Measurements from ENCODE around the gene EDEM3. TPM values are rescaled to one million over a fixed set of nuclear protein-coding genes. Genes with fewer than 3 reads are reported as not detected.

EDEM3 gene
- total RNA-seq, 1 experiment from 2014 or later: 10.6 TPM

DNA sequence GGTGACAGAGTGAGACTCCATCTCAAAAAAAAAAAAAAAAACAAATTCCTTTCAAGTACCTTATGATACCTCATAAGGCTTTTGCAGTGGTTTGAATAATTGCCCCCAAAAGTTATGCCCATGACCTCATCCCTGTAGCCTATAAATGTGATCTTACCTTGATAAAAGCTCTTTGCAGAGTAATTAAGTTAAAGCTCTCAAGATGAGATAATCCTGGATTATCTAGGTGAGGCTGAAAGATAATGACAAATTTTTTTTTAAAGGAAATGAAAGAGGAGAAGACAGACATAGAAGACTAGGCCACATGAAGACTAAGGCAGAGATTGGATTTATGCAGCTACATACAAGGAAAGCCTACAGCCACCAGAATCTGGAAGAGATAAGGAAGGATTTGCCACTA, 20.7 kb upstream of the EDEM3 start:
- CTCF ChIA-PET: no interaction called here
- H3K9me3 Mint-ChIP-seq: peaks cover 6% of the 10 kb centered on the region
- DNase-seq (ENCODE audit: low spot score): no peak
- H3K4me1 Mint-ChIP-seq: peaks cover 14% of the 10 kb centered on the region
- POLR2A ChIA-PET: no interaction called here
- ATAC-seq: no peak
- H3K4me3 Mint-ChIP-seq: no peak overlapping the region
- H3K27me3 Mint-ChIP-seq (ENCODE audit: low read depth): peaks cover 2% of the 10 kb centered on the region; the same call in 1 of the 2 replicates
- no peak overlapping the region for H3K27ac Mint-ChIP-seq
- H3K36me3 Mint-ChIP-seq: no peaks in the 10 kb centered on the region
- TF ChIP-seq ETV6 (CRISPR knock-in tag; IDR thresholded peaks at IDR 0.05) (no peak), ZNF671 (CRISPR knock-in tag; IDR thresholded peaks at IDR 0.05) (no peak), RORB (CRISPR knock-in tag; IDR thresholded peaks at IDR 0.05) (no peak), ESRRA (CRISPR knock-in tag; IDR thresholded peaks at IDR 0.05; ENCODE audit: borderline replicate concordance) (no peak), ZNF121 (CRISPR knock-in tag; IDR thresholded peaks at IDR 0.05) (no peak), SMAD3 (CRISPR knock-in tag; IDR thresholded peaks at IDR 0.05; ENCODE audit: borderline replicate concordance) (no peak), AFF4 (CRISPR knock-in tag; IDR thresholded peaks at IDR 0.05; ENCODE audit: borderline replicate concordance) (no peak)
- TF ChIP-seq, protein P1, sequence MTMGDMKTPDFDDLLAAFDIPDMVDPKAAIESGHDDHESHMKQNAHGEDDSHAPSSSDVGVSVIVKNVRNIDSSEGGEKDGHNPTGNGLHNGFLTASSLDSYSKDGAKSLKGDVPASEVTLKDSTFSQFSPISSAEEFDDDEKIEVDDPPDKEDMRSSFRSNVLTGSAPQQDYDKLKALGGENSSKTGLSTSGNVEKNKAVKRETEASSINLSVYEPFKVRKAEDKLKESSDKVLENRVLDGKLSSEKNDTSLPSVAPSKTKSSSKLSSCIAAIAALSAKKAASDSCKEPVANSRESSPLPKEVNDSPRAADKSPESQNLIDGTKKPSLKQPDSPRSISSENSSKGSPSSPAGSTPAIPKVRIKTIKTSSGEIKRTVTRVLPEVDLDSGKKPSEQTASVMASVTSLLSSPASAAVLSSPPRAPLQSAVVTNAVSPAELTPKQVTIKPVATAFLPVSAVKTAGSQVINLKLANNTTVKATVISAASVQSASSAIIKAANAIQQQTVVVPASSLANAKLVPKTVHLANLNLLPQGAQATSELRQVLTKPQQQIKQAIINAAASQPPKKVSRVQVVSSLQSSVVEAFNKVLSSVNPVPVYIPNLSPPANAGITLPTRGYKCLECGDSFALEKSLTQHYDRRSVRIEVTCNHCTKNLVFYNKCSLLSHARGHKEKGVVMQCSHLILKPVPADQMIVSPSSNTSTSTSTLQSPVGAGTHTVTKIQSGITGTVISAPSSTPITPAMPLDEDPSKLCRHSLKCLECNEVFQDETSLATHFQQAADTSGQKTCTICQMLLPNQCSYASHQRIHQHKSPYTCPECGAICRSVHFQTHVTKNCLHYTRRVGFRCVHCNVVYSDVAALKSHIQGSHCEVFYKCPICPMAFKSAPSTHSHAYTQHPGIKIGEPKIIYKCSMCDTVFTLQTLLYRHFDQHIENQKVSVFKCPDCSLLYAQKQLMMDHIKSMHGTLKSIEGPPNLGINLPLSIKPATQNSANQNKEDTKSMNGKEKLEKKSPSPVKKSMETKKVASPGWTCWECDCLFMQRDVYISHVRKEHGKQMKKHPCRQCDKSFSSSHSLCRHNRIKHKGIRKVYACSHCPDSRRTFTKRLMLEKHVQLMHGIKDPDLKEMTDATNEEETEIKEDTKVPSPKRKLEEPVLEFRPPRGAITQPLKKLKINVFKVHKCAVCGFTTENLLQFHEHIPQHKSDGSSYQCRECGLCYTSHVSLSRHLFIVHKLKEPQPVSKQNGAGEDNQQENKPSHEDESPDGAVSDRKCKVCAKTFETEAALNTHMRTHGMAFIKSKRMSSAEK (CRISPR knock-in tag; IDR thresholded peaks at IDR 0.05; ENCODE audit: borderline replicate concordance): no peak

GRCh38 chr1:184773762-184774320, 19.2 kb upstream of the EDEM3 start:
- ChIA-PET CTCF (interaction anchor here (1.1 kb wide), 1 partner anchor 110 kb away, joined by 3 read pairs; no protein-coding TSS in a partner anchor), POLR2A (no interaction called here)
- TF ChIP-seq JAZF1 (CRISPR knock-in tag; IDR thresholded peaks at IDR 0.05) (no peak), GTF2I (CRISPR knock-in tag; conservative IDR thresholded peaks at IDR 0.05) (no peak), HMGA2 (CRISPR knock-in tag; IDR thresholded peaks at IDR 0.05) (no peak), CBFB (CRISPR knock-in tag; IDR thresholded peaks at IDR 0.05; ENCODE audit: low read depth) (no peak), E2F1 (CRISPR knock-in tag; IDR thresholded peaks at IDR 0.05) (no peak), NR1H2 (CRISPR knock-in tag; IDR thresholded peaks at IDR 0.05) (no peak), ZNF416 (CRISPR knock-in tag; IDR thresholded peaks at IDR 0.05) (no peak), ZNF671 (CRISPR knock-in tag; IDR thresholded peaks at IDR 0.05) (no peak), ZNF232 (CRISPR knock-in tag; IDR thresholded peaks at IDR 0.05) (no peak), TP53 (CRISPR knock-in tag; IDR thresholded peaks at IDR 0.05) (no peak), GABPB1 (CRISPR knock-in tag; IDR thresholded peaks at IDR 0.05) (no peak), CREM (CRISPR knock-in tag; IDR thresholded peaks at IDR 0.05) (no peak), ATF6 (CRISPR knock-in tag; IDR thresholded peaks at IDR 0.05) (no peak)
- TF ChIP-seq, protein P2, sequence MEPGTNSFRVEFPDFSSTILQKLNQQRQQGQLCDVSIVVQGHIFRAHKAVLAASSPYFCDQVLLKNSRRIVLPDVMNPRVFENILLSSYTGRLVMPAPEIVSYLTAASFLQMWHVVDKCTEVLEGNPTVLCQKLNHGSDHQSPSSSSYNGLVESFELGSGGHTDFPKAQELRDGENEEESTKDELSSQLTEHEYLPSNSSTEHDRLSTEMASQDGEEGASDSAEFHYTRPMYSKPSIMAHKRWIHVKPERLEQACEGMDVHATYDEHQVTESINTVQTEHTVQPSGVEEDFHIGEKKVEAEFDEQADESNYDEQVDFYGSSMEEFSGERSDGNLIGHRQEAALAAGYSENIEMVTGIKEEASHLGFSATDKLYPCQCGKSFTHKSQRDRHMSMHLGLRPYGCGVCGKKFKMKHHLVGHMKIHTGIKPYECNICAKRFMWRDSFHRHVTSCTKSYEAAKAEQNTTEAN (CRISPR knock-in tag; IDR thresholded peaks at IDR 0.05): no peak
- TF ChIP-seq, protein P3, sequence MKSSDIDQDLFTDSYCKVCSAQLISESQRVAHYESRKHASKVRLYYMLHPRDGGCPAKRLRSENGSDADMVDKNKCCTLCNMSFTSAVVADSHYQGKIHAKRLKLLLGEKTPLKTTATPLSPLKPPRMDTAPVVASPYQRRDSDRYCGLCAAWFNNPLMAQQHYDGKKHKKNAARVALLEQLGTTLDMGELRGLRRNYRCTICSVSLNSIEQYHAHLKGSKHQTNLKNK (CRISPR knock-in tag; IDR thresholded peaks at IDR 0.05): no peak

More at GRCh38 chr1:184773762-184774320, 19.2 kb upstream of the EDEM3 start:
- peaks cover 3% of the 10 kb centered on the region; the same call in 1 of the 2 replicates for H3K9me3 Mint-ChIP-seq
- ATAC-seq (no peak), DNase-seq (ENCODE audit: low spot score) (no peak)
- H3K4me3 Mint-ChIP-seq: no peak overlapping the region
- H3K27me3 Mint-ChIP-seq (ENCODE audit: low read depth): peaks cover 2% of the 10 kb centered on the region; the same call in 1 of the 2 replicates
- H3K4me1 Mint-ChIP-seq: peaks cover 14% of the 10 kb centered on the region
- H3K27ac Mint-ChIP-seq: no peak overlapping the region
- H3K36me3 Mint-ChIP-seq: no peaks in the 10 kb centered on the region
